ENCODE measurements around the gene RAB11FIP4. TPM values are rescaled to one million over a fixed set of nuclear protein-coding genes. Genes with fewer than 3 reads are reported as not detected.

The RAB11FIP4 gene
- total RNA-seq, 1 donor: under 0.01 TPM

DNA sequence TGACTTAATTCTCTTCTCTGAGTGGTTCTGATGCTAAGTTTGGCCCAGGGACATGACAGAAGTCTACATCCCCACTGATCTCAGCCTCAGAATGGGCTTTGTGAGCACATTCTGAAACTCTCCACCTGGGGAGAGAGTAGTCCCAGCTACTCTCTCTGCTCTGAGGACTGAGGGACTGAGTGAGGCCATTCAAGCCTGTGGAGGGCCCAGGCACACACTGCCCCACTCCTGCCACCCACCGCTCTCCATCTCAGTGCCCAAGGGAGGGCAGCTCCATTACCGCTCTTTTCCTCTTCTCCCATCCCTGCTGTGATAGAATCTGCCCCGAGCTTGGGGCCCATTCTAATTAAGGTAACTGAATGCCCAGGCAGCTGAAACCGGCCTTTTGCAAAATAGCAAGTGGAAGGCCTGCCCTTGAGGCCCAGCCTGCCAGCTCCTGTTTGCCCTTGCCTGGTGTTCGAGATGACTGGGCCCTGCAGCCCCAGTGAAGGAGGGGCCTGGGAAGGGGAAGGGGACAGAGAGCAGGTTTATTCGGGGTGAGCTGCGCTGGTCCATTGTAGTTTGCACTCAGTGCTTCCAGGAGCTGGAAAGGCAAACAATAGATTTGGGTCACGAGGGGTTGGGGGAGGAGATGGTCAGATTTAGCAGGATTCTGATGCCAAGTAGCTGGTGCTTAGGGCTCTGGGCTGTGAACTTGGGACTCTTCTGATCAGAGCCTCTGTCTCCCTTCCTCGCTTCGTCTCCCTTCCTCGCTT is 76.2 kb downstream of the RAB11FIP4 start:
- no peak overlapping the region for H3K4me3 ChIP-seq (ENCODE audit: low read depth, low read length)
- TF ChIP-seq, protein P1, sequence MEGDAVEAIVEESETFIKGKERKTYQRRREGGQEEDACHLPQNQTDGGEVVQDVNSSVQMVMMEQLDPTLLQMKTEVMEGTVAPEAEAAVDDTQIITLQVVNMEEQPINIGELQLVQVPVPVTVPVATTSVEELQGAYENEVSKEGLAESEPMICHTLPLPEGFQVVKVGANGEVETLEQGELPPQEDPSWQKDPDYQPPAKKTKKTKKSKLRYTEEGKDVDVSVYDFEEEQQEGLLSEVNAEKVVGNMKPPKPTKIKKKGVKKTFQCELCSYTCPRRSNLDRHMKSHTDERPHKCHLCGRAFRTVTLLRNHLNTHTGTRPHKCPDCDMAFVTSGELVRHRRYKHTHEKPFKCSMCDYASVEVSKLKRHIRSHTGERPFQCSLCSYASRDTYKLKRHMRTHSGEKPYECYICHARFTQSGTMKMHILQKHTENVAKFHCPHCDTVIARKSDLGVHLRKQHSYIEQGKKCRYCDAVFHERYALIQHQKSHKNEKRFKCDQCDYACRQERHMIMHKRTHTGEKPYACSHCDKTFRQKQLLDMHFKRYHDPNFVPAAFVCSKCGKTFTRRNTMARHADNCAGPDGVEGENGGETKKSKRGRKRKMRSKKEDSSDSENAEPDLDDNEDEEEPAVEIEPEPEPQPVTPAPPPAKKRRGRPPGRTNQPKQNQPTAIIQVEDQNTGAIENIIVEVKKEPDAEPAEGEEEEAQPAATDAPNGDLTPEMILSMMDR (IDR thresholded peaks at IDR 0.05; ENCODE audit: insufficient read depth, low read depth, low read length): no peak
- no peak for DNase-seq (ENCODE audit: low read depth)

DNA sequence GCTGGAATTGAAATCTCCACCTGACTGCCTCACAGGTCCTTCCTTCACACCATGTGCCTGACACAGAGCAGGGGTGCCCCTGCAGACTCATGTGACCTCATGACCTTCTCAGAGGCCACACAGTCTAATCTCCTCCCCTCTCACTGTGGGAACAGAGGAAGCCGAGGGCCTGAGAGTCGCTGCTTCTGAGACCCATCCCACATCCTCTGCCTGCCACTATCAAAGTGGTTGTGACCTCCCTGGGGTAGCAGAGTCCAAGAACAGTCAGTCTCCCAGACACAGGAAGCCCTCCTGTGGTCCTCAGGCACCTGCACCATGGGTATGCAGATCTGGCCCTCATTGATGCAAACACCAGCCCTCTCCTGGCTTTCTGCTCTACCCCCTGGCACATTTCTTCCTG is 78.5 kb downstream of the RAB11FIP4 start:
- DNase-seq (ENCODE audit: low read depth): no peak
- TF ChIP-seq, protein P1 (IDR thresholded peaks at IDR 0.05; ENCODE audit: insufficient read depth, low read depth, low read length): no peak
- no peak overlapping the region for H3K4me3 ChIP-seq (ENCODE audit: low read depth, low read length)

DNA sequence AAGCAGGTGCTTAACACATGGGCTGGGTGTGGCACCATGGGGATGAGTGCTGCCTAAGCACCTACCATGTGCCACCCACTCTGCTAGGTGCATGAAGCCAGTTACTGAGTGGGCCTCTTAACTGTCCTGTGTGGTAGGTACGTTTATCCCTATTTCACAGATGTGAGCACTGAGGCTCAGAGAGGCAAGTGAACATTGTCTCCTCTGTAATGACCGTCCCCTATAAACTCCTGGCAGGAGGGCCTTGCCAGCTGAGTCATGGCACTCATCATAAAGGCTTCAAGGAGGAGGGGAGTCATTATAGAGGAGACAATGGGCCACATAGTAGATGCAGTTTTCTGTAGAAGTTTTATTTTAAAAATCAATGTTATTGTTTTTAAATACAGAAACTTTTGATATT is 79.1 kb downstream of the RAB11FIP4 start:
- TF ChIP-seq, protein P1 (IDR thresholded peaks at IDR 0.05; ENCODE audit: insufficient read depth, low read depth, low read length): no peak
- DNase-seq (ENCODE audit: low read depth): no peak

DNA sequence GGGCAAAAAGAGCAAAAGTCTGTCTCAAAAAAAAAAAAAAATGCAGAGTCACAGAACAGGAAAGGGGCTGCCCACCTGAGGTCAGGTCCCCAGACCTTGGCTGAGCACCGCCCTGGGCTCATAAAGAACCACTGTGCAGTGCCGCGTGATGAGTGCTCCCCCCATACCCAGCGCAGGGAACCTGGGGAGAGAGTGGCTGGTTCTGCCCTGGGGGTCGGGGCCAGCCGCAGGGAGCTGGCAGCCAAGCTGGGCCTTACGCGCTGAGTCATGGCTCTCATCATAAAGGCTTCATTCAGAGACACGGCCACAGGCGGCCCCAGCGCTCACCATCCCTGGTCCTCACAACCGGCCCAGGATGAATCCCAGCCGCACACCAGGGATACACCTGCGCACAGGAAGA is 80.7 kb downstream of the RAB11FIP4 start:
- H3K4me3 ChIP-seq (ENCODE audit: low read depth, low read length): no peak overlapping the region
- TF ChIP-seq, protein P1 (IDR thresholded peaks at IDR 0.05; ENCODE audit: insufficient read depth, low read depth, low read length): no peak
- no peak for DNase-seq (ENCODE audit: low read depth)

More for the DNA sequence above, 79.1 kb downstream of the RAB11FIP4 start:
- no peak overlapping the region for H3K4me3 ChIP-seq (ENCODE audit: low read depth, low read length)

DNA sequence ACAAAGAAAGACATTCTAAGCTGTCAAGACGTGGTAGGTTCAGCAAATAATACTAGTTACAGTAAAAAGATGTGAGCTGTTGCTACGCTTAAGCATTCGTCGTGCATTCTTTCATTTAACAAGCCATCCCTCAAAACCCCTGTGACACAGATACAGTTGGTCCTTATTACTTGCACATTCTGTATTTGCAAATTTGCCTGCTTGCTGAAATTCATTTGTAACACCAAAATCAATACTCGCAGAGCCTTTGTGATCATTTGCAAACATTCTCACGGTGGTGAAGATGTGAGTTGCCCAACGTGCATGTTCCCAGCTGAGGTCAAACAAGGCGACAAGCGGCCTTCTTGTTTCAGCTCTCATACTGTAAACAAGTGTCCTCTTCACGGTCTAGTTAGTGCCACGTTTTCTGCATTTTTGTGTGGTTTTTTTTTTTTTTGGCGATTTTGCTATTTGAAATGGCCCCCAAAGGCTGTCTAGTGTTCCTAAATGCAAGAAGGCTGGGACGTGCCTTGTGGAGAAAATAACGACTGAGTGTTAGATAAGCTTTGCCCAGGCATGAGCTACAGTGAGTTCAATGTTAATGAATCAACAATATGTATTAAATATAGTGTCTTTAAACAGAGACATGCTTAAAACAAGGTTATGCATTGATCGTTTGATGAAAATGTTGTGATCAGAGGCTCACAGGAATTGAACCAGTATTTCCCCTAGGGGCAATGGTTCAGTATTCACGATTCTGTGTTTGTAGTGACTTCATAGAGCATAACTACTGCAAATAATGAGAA is 84.1 kb downstream of the RAB11FIP4 start:
- TF ChIP-seq, protein P1 (IDR thresholded peaks at IDR 0.05; ENCODE audit: insufficient read depth, low read depth, low read length): no peak
- H3K4me3 ChIP-seq (ENCODE audit: low read depth, low read length): no peak overlapping the region
- no peak for DNase-seq (ENCODE audit: low read depth)

DNA sequence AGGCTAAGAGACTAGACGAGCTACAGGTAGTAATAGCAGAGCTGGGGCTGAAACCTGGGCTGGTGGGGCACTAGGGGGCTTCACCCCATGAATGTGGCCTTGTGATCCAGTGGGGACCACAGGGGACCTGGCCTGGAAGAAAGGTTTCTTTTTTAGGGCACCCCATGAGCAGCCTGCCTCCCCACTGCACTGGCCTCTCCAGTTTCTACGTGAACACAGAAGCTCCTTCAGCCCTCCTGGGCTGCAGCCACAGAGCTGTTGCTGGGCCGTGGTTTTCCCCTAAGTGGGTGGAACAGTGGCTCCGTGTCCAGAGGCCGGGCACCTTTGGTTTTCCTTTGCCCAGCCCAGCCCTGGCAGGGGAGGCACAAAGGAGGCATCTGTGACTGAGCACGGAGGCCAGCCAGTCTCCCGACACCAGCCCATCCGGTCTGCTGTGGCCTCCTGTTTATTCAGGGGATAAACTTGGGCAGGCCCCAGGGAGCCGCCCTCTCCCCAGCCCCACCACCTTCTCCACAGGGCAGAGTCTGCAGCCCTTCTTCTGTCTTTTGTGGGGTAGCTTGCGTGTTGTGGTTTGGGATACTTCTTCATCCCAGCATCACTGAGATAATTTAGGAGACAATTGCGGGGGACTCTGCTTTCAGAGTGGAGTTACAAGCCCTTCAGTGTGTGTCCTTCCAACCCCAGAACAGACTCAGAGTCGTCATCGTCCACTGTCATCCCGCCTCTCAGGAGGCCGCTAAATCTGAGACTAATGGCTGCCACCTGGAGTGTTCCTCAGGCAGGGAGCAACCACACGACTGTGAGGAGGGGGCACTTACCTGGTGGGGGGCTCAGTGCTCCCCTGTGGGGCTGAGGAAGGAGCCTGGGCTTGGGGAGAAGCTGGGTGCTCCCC is 85.3 kb downstream of the RAB11FIP4 start:
- TF ChIP-seq, protein P1 (IDR thresholded peaks at IDR 0.05; ENCODE audit: insufficient read depth, low read depth, low read length): no peak
- DNase-seq (ENCODE audit: low read depth): no peak
- no peak overlapping the region for H3K4me3 ChIP-seq (ENCODE audit: low read depth, low read length)

Data from fibroblast of villous mesenchyme (primary cell).